Measurements from ENCODE around the gene CBR1. TPM values are rescaled to one million over a fixed set of nuclear protein-coding genes. Genes with fewer than 3 reads are reported as not detected.

CBR1 gene
- total RNA-seq (2022; extraction: Qiagen RNA extraction) = 139 to 178 TPM (median 165 TPM) in 5 replicates

DNA sequence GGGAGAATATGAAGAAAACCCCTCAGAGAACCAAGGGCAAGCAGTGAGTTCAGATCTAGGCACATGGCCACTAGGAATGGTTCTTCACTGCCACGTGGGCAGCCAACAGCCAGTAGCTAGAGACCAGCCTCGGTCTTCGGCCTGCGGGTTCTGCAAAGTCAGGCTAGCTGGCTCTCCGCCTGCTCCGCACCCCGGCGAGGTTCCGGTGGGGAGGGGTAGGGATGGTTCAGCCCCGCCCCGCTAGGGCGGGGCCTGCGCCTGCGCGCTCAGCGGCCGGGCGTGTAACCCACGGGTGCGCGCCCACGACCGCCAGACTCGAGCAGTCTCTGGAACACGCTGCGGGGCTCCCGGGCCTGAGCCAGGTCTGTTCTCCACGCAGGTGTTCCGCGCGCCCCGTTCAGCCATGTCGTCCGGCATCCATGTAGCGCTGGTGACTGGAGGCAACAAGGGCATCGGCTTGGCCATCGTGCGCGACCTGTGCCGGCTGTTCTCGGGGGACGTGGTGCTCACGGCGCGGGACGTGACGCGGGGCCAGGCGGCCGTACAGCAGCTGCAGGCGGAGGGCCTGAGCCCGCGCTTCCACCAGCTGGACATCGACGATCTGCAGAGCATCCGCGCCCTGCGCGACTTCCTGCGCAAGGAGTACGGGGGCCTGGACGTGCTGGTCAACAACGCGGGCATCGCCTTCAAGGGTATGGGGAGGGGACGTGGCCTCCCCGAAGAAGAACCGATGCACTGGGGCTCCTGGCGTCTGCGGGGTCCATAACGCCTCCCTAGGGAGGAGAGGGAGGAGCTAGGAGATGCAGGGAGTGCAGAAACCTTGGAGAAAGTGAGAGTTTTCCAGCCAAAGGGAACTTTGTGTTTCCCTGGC lies at the start of gene CBR1:
Gene CBR1 (plus strand): TSS at position 312 of the 871 bp plus-strand sequence. CDS start 92 bp downstream, at position 404.

DNA sequence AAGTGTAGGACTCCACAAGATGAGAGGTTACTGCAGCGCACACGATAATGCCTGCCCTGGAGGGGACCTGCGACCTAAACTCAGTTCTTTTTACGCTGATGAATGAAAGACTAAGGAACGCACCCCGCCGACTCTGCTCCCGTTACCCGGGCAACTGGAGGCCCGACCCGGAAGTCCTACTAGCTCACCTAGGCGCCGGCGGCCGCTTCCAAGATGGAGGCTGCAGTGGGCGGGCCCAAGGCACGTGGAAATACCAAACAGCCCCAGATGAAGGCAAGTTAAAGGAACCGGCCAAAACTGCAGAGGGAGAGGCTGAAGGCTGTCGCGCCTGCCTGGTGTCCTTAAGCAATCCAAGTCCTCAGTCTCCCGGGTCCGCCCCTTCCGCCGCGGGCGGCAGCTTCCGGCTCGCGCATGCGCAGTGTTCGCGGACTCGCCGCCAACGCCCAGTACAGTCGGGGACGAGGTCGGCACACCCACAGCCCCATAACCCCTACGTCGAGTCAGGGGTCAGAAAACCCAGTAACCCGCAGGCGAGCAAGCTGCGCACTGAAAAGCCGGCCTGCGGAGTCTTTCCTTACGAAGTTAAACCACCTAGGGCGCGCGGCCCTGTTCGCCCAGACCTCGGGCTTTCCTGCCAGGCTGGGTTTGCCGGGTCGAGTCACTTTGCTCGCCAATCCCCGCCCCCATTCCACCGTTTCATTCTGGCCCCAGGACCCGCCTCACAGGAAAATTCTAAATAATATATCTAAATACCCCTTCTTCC lies 9.5 kb upstream of the CBR1 start, which contains the start of gene SETD4:
Gene SETD4 (minus strand): TSS at position 368 of the 763 bp plus-strand sequence. CDS start 1,638 bp downstream, outside the sequence.

Other genes starting within 250 kb of the CBR1 start
- 8.3 to 12.2 TPM (median 10.2 TPM) in 5 replicates for gene SETD4, start 9.5 kb upstream of the CBR1 start, total RNA-seq (2022; extraction: Qiagen RNA extraction)
- 10.7 to 14.1 TPM (median 13.5 TPM) in 5 replicates for gene CBR3, start 65.1 kb downstream of the CBR1 start, total RNA-seq (2022; extraction: Qiagen RNA extraction)
- gene DOP1B, start 86.8 kb downstream of the CBR1 start, total RNA-seq (2022; extraction: Qiagen RNA extraction) = 3.1 to 5.1 TPM (median 3.5 TPM) in 5 replicates